K562 (cell line): ENCODE data around the gene CRYBG2. TPM values are rescaled to one million over a fixed set of nuclear protein-coding genes. Genes with fewer than 3 reads are reported as not detected.
A peak's percentile ranks its signal among the peaks of the same experiment; 100 is the strongest.

Experiments used
- ASH1L ChIP-seq: fragments of 450-650 bp; IDR thresholded peaks from 2 replicates; pipeline ENCODE4 v1.6.1; 2018; ENCODE audit warnings: borderline replicate concordance, mild to moderate bottlenecking, low read depth; ENCODE audit not compliant: partially characterized antibody
- FOXK1 ChIP-seq: sonication (generic); formaldehyde crosslinking; IDR thresholded peaks from 2 replicates; pipeline ENCODE4 v1.8.0; 2022; ENCODE audit warnings: missing genetic modification reagents, mild to moderate bottlenecking, borderline replicate concordance
- PHTF2 ChIP-seq: fragments of 250-450 bp; sonication (Bioruptor Pico); IDR thresholded peaks from 2 replicates; pipeline ENCODE4 v1.5.0; 2021; ENCODE audit warnings: mild to moderate bottlenecking
- polyA plus RNA-seq, 8 experiments: library from polyadenylated mRNA; depleted of rRNA in 4 of 8; stranded (reverse) in 5 of 8; unstranded in 3 of 8; fragments of >200 nt; fragmentation: Nextera tagmentation in 2 of 8; fragmentation: Illumina TruSeq in 1 of 8; extraction: Ambion mirVana in 2 of 8; extraction: Trizol in 1 of 8; gene quantifications; 2 replicates each; pipeline versions ENCODE4 v1.2.1 to v1.2.3, GENCODE V29; 2011 to 2014; ENCODE audit warnings: inconsistent platforms in 1 of 8, missing spikeins in 1 of 8
- total RNA-seq, 7 experiments: library from RNA; depleted of rRNA in 6 of 7; stranded (reverse); fragments of >200 nt in 6 of 7; fragmentation: Illumina TruSeq in 2 of 7; extraction: Trizol in 2 of 7; gene quantifications; 2 replicates each; pipeline versions ENCODE4 v1.2.1 to v1.2.3, GENCODE V29; 2011 to 2021; ENCODE audit warnings: low replicate concordance in 1 of 7
- TF ChIP-seq, protein P1 (sequence below): fragments of 250-450 bp; sonication (Bioruptor Pico); IDR thresholded peaks from 2 replicates; pipeline ENCODE4 v1.9.0; 2021; ENCODE audit warnings: mild to moderate bottlenecking
- TF ChIP-seq, protein P2 (sequence below): fragments of 450-650 bp; IDR thresholded peaks from 2 replicates; pipeline ENCODE4 v1.6.1; 2017; ENCODE audit warnings: antibody characterized with exemption, mild to moderate bottlenecking
- TF ChIP-seq, protein P3 (sequence below): fragments of 450-650 bp; IDR thresholded peaks from 2 replicates; pipeline ENCODE4 v1.6.1; 2016
- TF ChIP-seq, protein P4 (sequence below): sonication (generic); formaldehyde crosslinking; IDR thresholded peaks from 2 replicates; pipeline ENCODE4 v1.8.0; 2023; ENCODE audit warnings: mild to moderate bottlenecking, missing genetic modification reagents

The CRYBG2 gene
- total and polyA plus RNA-seq, 9 of the 15 experiments (the other 6 are each of a cell fraction or from before 2014, with no cell fraction given), result 0.39 to 8.5 (median 3.7) TPM

DNA sequence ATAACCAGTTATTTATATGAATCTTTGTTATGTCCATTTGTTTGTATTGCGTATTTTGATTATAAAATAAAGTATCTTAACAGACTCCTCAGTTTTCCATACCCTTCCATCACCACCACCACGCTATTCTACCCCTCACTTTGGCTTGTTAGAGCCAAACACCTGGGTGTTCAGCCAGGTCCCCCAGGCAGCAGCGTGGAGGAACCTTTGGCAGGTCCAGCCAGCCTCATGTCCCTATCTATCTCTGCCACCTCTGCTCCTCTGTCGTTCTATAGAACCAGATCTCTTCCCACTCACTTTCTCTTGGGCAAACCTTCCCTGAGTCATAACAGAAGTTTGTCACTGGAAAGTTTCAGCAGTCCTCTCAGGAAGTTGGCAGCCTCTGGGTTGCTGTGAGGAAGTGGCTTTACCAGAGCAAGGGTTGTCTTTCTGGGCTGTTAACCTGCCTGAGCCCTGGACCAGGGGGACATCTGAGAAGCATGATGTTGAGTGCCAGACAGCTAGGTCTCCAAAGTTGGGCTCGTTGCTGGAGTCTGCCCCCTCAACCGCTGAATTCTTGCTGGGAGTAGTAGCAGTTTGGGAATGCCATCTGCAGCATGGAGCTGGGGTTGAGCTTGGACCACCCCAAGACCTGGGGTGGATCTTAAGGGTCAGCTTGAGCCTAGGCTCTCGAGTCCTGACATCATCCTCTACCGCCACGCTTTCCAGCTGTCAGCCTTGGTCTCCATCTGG is 75.0 kb downstream of the CRYBG2 start (continued):
- TF ChIP-seq PHTF2 (no peak), ASH1L (no peak), FOXK1 (CRISPR knock-in tag) (no peak)
- TF ChIP-seq, protein P1, sequence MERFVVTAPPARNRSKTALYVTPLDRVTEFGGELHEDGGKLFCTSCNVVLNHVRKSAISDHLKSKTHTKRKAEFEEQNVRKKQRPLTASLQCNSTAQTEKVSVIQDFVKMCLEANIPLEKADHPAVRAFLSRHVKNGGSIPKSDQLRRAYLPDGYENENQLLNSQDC (CRISPR knock-in tag), result no peak
- TF ChIP-seq, protein P2, sequence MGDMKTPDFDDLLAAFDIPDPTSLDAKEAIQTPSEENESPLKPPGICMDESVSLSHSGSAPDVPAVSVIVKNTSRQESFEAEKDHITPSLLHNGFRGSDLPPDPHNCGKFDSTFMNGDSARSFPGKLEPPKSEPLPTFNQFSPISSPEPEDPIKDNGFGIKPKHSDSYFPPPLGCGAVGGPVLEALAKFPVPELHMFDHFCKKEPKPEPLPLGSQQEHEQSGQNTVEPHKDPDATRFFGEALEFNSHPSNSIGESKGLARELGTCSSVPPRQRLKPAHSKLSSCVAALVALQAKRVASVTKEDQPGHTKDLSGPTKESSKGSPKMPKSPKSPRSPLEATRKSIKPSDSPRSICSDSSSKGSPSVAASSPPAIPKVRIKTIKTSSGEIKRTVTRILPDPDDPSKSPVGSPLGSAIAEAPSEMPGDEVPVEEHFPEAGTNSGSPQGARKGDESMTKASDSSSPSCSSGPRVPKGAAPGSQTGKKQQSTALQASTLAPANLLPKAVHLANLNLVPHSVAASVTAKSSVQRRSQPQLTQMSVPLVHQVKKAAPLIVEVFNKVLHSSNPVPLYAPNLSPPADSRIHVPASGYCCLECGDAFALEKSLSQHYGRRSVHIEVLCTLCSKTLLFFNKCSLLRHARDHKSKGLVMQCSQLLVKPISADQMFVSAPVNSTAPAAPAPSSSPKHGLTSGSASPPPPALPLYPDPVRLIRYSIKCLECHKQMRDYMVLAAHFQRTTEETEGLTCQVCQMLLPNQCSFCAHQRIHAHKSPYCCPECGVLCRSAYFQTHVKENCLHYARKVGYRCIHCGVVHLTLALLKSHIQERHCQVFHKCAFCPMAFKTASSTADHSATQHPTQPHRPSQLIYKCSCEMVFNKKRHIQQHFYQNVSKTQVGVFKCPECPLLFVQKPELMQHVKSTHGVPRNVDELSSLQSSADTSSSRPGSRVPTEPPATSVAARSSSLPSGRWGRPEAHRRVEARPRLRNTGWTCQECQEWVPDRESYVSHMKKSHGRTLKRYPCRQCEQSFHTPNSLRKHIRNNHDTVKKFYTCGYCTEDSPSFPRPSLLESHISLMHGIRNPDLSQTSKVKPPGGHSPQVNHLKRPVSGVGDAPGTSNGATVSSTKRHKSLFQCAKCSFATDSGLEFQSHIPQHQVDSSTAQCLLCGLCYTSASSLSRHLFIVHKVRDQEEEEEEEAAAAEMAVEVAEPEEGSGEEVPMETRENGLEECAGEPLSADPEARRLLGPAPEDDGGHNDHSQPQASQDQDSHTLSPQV, result no peak
- TF ChIP-seq, protein P3, sequence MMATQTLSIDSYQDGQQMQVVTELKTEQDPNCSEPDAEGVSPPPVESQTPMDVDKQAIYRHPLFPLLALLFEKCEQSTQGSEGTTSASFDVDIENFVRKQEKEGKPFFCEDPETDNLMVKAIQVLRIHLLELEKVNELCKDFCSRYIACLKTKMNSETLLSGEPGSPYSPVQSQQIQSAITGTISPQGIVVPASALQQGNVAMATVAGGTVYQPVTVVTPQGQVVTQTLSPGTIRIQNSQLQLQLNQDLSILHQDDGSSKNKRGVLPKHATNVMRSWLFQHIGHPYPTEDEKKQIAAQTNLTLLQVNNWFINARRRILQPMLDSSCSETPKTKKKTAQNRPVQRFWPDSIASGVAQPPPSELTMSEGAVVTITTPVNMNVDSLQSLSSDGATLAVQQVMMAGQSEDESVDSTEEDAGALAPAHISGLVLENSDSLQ, result peak; percentile 40; the same call in 1 of the 2 replicates
- TF ChIP-seq, protein P4, sequence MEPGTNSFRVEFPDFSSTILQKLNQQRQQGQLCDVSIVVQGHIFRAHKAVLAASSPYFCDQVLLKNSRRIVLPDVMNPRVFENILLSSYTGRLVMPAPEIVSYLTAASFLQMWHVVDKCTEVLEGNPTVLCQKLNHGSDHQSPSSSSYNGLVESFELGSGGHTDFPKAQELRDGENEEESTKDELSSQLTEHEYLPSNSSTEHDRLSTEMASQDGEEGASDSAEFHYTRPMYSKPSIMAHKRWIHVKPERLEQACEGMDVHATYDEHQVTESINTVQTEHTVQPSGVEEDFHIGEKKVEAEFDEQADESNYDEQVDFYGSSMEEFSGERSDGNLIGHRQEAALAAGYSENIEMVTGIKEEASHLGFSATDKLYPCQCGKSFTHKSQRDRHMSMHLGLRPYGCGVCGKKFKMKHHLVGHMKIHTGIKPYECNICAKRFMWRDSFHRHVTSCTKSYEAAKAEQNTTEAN, result 0 out of 2 replicates have a peak, but pooled peaks have one; percentile 11
